NCI-H146 (cell line): ENCODE measurements around the gene SYTL3.
A peak's percentile ranks its signal among the peaks of the same experiment; 100 is the strongest.

Experiments used
- DNase-seq: peaks from one replicate; lab custom pipeline; 2025; lab: John Stamatoyannopoulos, UW

The SYTL3 gene

DNA sequence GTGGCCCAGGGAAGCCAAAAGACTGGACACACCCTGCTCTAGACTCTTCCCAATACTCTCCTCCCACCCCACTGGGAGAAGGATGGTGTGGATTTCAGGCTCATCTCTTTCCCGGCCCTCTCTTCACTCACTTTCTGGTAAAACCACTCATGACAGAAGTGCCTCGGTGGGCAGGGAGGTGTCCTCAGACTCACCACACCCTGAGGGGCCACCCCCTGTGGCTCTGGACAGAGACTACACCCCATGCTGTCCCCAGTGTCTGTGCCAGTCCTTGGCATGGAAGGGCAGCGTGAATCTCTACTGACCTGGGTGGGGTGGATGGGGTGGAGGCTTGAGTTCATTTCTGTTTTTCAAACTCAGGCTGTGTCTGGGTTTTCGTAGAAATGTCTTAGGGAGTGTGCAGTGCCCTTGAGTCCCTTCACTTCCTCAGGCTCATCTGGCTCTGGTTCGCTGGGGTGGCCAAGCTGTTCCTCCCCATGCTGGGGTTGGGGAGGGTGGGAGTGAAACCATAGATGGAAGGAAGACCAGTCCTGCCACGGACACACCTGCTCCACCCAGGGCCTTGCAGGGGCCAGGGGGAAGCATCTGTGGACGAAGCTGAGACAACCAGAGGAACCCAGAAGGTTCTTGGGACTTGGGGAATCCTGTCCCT lies 110.2 kb downstream of the SYTL3 start:
- DNase-seq: no peak

DNA sequence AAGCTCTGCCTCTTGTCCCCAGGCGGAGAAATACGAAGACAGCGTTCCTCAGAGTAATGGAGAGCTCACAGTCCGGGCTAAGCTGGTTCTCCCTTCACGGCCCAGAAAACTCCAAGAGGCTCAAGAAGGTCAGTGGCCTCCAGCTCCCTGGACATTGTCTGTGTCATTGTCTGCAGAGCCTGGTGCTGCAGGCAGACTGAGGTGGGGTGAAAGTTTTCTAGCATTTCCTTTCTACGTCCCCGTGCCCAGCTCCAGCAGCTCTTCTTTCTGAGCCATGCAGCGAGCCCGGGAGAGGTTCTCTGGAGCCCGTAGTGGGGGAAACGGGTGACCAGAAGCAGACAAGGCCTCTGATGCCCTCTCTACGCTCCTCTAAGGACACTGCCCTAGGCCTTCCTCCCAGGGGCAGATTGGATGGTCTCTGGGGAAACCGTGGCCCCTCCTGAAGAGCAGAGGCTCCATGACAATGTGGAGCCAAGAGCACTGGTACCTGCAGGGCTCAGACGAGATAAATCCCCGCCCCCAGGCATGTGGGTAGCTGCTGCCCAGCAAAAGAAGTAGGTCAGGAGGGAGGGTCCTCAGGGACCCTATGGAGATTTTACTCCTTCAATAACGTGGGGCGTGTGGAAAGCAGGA lies 110.9 kb downstream of the SYTL3 start:
- no peak for DNase-seq

DNA sequence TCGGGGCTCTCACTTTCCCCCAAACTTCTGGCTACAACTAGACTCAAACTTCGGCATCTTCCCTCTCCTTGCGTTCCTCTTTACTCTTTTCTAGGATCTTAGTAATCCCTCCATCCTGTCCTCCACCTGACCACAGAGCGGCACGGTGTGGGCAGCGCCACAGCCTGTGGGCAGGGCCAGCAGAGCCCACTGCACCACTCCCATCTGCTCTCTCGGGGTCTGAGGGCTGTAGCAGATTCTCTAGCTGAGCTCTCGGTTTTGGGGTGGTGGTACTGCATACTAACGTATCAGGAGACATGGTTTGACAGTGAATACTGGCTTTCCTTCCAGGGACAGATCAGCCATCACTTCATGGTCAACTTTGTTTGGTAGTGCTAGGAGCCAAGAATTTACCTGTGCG lies 111.9 kb downstream of the SYTL3 start:
- DNase-seq: no peak

DNA sequence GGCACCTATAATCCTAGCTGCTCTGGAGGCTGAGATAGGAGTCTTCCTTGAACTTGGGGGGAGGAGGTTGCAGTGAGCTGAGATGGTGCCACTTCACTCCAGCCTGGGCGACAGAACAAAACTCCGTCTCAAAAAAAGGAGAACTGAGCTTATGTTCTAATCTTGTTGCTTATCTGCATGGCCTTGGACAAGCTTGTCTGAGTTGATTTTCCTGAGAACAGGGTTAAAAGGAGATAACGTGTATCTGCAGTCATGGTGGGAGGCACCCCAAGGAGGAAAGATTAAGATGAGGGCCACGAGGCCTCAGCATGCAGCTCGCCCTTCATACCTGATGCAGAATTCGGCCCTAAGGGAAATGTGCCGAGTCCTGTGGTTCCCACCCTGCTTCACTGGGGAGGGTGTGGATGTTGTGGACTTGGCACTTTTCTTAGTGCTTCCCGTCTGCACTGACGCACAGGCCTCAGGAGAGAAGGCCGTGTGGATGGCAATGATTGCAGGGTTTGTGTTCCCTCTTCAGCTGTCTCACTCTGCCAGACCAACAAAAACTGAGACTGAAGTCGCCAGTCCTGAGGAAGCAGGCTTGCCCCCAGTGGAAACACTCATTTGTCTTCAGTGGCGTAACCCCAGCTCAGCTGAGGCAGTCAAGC lies 113.1 kb downstream of the SYTL3 start:
- no peak for DNase-seq

DNA sequence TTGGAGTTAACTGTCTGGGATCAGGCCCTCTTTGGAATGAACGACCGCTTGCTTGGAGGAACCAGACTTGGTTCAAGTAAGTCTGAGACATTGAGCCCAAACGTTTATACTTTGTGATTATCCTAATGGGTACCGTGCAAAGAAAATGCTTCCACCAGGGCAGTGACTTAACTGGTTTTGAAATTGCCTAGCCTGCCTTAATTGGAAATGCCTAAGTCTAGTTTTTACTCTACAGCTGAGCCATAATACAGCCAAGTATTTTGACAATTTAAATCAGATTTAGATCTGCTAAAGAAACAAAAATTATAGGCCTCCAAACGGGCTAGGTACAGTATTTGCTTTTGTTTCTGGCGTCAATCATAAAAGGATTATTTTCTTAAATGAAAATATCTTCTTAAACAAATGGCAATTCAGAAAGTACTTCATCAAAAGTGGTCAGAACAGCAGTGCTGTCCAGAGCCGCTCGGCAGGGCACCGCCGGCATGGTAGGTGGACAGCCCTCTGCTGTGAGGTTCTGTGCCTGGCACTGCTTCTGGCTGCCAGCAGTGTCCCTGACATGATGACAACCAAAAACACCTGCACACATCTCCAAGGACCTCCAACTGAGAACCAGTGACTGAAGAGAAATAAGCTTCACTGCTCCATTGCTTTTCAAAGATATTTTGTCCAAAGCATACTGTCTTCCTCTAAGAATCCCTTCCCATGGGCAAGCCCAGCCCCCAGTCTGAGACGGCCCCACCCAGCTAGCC lies 113.8 kb downstream of the SYTL3 start:
- no peak for DNase-seq

DNA sequence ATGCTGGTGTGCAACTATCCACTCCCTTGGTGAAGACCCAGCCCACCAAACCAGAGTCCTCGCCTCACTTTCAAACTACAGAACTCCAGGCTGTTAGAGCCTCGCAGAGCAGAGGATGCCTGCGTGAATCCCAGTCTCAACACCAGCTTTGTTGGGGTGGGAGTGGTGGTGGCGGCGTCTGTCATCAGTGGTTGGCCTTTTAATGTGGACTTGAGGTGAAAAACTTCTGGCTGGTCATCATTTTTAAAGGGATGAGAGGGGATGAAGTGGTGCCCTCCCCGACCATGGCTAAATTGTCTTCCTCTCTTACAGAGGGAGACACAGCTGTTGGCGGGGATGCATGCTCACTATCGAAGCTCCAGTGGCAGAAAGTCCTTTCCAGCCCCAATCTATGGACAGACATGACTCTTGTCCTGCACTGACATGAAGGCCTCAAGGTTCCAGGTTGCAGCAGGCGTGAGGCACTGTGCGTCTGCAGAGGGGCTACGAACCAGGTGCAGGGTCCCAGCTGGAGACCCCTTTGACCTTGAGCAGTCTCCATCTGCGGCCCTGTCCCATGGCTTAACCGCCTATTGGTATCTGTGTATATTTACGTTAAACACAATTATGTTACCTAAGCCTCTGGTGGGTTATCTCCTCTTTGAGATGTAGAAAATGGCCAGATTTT lies 114.5 kb downstream of the SYTL3 start:
- no peak for DNase-seq

DNA sequence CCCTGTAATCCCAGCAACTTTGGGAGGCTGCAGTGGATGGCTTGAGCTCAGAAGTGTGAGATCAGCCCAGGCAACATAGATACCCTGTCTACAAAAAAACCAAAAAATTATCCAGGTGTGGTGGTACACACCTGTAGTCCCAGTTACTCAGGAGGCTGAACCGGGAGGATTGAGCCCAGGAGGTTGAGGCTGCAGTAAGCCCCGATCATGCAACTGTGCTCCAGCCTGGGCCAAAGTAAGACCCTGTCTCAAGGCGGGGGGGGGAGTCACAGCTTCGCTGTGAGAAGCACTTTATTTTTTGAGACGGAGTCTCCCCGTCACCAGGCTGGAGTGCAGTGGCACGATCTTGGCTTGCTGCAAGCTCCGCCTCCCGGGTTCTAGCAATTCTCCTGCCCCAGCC lies 115.1 kb downstream of the SYTL3 start:
- no peak for DNase-seq

DNA sequence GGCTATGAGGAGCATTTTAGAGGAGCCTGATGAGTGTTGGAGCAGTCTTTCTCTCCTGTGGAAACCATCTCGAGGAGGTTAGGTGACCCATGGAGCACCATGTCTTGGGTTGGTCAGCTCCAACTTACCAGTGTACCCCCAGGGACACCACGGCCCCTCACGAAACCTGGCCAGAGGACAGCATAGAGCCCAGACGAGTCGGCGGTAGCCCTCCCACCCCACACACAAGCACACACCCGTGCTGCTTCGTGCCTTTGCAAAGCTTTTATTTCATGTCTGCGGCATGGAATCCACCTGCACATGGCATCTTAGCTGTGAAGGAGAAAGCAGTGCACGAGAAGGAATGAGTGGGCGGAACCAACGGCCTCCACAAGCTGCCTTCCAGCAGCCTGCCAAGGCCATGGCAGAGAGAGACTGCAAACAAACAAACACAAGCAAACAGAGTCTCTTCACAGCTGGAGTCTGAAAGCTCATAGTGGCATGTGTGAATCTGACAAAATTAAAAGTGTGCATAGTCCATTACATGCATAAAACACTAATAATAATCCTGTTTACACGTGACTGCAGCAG lies 115.7 kb downstream of the SYTL3 start:
- DNase-seq: no peak

DNA sequence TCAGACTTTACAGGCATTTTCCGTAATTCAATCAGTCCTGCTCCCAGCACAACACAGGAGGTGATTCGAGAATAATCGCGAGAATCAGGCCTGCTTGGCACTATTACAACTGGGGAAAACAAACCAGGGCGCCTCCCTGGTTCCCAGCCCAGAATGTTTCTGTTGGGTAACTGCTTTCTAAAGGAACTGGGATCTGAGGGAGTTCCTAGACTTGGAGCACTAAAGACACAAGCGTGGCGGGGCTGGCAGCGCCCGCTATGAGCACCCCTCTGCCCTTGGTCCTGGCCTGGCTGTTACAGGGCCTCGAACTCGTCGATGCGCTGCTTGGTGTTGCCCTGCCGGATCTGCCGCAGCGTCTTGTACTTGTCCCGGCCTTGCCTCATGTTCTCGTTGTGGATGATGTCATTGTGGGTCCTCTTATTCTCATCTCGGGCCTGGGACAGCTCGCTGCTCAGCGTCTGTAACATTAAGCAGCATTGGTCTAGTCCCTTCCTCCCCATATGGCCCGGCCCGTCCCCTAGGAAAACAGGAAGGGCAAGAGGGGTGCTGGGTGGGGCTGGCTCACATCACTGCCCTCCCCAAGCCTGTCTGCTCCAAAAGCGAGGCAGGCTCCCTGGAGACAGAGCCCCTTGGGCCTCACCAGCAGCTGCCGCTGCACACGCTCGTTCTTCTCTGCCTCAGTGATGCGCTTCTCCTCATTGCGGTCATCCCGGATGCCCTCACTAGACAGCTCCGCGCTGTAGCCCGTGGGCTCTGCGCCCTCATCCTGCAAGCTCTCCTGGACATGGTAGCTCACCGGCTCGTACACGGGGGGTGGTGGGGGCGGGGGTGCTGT lies 117.0 kb downstream of the SYTL3 start:
- no peak for DNase-seq

DNA sequence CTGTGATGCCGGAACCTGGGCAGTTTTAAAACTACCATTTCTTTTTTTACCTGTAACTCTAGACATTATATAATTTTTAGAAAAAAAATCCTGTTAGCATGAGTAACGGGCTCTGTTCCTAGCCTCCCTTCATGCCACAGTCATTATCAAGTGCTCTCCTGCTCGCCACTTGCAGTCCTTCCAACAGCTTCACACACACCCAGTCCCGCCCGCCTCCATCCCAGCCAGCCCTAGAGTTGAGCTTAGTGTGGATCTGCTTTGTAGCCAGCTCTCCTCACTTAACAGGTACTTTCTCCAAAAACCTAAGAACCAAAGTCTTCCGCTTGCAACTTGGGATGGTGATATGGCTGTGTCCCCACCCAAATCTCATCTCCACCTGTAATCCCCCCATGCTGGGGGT lies 117.9 kb downstream of the SYTL3 start:
- DNase-seq: no peak

DNA sequence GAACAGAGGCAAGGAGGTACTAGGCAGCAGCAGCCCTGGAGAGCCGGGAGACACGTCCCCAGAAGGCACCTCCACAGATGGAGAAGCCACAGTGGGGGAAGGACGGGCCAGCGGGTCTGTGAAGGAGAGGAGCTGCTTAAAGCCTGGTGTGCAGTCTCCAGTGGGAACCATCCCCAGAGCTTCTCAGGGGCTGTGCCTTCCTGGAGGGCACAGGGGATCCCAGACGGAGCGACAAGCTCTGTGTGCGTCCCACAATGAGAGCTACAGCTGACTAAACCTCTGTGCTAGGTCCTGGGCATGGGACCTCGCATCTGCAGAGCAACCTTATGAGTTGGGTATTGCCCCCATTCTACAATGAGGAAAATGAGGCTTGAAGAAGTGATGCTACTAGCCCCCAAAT lies 118.6 kb downstream of the SYTL3 start:
- no peak for DNase-seq

DNA sequence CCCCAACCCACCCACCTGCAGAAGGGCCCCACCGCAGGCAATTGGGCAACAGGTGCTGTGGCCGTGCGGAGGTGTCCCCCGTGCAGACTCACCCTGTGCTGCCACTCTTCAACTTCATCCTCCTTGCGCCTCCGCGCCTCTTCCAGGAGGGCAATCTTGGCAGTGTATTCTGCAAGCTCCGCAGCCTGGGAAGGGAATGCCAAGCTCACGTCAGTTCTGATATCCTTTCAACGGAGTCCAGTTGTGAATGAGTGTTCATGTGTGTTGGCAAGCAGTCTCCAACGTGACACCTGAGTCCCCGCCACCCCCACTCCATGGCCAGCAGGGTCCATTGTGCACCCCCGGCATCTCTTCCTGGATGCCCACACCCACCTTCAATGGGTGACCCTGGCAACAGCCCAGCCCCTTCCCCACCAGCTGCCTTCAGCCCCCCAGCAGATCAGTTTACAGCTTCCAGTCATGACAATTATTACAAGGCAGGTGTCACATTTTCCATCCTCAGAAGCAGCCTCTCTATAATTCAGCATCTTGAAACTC lies 119.4 kb downstream of the SYTL3 start:
- DNase-seq: no peak

DNA sequence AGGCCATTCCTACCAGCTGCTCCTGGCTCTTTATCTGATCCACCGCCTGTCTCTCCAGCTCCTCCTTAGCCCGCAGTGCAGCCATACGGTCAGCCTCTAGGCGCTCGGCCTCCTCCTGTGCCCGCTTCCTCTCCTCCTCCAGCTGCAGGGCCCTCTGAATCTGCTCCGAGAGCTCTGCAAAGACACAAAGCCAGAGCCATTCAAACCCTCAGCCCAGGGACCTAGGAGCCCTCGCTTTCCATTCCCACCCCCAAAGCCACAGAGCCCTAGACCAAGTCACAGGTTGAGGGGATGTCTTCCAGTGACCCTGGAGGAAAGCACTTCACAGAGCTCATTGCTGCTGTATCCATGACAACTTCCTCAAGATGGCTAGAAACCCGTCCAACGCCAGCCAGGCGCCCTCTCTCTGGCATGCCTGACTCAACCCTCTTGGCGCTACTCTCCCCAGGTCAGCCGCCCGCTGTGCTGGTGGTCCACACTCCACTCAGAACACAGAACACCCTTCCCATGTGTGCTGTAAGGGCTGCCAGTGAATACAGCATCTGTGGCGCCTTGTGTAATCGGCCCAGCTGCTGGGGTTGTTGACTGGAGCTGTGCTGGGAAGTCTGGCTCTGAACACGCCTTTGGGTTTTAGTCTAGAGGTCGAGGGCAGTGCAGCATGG lies 120.0 kb downstream of the SYTL3 start:
- peak; percentile 58 for DNase-seq

DNA sequence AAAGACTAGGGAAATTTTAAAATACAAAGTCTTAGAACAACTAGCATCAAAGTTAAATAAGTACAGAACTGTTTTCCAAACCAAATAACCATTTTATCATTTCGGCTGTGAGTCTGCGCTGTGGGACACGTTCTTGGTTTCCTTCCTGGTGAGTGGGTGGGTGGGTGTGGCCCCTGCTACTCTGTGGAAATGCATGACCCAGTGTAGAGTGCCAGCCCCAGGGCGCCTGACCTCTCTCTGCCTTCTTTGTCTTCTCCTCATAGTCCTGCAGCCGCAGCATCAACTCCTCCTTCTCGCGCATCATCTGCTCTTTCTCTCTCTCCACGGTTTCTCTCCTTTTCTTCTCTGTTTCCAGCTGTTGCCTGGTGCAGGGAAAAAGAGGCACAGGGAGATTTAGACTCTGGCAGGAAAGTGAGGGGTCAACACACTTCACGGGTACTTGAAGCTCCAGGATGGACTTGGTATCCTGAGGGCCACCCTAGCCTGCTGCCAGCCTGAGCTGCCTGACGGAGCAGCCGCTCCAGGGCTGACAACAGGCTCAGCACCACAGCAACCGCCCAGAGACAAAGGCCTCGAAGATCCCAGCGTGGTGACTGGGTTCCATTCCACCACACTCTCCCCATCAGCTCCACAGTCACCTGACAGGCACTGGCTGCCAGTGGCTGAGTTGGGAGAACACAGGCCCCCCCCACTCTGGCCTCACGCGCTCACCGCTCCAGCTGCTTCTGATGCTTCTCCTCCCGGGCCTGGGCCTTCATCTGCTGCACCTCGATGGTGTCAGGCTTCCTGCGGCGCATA lies 120.9 kb downstream of the SYTL3 start:
- no peak for DNase-seq

DNA sequence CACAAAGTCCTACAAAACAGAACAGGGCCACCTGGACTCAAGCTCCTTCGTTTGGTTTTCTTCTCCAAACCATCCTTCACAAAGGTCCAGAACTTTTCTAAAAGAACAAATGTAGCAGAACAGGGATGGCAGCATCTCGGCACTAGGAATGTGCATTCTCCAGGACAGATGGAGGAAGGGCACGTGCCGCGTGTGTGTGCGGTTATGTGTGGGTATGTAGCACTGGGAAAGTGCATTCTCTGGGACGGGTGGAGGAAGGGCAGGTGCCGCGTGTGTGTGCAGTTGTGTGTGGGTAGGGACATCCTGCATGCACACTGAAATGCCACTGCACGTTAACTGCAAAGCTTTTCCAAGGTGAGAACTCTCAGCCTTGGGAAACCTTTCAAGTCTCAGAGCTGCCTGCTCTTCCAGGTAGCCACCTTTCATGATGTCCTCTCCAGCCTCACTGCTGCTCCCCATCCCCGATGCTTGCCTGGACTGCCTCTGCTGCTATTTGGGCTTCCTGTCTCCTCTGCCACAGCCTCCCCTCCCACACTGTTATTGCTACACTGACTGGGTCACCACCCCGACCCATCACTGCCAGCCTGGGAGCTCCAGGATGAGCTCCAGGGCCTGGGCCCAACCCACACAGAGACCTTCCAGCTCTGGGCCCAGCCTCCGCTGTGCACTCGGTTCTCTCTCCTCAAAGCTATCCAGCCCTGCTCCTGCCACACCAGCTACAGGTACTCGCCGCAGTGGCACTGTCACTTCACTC lies 121.7 kb downstream of the SYTL3 start:
- DNase-seq: no peak

DNA sequence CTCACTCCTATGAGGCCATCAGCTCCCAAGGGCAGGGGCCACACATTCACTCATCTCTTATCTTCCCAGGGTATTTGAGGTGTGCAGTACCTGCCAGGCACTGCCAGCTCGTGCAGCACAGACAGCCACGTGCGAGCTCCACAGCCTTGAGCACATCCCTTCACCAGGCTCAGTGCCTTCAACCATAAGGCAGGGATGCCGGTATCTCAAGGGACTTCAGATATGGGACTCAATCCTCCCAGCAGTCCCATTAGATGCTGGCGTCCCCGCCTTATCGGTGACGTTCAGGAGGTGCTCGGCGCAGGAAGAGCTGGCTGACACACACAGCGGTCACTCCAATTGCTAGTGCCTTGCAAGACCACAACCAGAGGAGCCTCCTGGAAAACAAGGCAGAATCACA lies 122.3 kb downstream of the SYTL3 start:
- DNase-seq: no peak

DNA sequence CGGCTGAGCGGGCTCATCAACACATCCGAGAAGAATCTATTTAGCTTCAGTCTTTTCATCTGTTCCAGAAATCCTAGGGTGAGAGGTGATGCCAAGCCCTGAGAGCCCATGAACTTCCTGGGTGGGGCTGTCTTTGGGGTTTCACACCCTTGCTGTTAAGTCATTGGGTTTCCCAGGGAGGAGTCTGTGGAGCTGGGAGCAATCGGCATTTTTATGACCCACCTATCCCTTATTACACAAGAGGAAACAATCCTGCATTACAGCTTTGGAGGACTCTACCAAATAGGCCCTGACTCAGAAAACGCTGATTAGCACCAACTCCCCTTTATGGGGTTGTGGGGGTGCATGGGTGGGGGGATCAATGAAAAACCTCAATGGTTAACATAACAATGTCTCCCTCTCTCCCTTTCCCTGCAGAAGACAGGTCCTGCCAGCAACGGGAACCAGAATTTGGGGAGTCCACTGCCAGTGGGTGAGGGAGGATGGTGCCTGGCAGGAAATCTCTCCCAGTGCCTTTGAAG lies 123.1 kb downstream of the SYTL3 start:
- no peak for DNase-seq
